ENCODE results near the gene SLC46A1.

SLC46A1 gene

DNA sequence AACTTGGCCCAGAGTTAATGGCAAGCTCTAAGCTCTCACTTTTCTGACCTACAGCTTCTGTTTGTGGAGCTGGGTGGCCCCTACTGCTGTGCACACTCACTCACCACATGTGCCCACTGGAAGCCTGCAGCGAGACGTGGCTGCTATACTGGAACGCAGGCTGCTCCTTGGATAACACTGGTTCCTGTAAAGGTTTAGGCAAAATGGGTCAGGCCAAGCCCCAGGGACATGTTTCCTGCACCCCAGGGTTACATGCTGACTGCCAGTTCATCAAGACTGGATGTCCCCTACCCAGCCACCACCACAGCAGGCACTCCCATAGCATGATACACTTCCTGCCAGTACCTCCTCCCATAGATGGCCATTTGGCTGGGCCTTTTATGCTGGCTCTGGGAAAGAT lies 57.0 kb downstream of the SLC46A1 start:
- no peak for FAIRE-seq

DNA sequence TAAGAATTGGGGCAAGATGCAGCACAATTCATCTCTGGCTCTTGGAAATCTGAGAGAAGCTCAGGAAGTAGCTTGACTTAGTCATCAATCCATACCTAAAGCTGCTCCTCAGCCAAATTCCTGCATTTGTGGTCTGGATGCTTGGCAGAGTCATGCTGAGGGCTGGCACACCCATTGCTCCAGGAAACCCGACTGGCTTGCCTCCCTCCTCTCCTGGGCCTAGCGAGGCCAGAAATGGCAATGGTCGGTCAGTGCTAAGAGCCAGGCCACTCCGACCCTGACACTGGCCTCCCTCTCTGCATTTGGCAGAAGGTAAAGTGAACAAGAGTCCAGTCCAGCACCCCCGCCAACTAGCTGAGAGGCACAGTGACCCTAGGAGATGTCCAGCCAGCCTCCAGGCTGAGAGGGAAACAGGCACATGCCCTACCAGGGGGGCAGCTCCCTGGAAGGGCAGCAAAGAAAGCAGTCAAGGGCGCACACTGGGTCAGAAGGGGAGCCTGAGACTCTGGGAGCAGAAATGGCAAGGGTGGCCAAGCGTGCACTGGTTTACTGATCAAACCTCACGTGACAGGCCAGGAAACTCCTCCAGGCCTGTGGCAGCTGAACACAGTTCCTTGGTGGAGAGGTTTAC lies 58.6 kb downstream of the SLC46A1 start:
- FAIRE-seq: no peak

DNA sequence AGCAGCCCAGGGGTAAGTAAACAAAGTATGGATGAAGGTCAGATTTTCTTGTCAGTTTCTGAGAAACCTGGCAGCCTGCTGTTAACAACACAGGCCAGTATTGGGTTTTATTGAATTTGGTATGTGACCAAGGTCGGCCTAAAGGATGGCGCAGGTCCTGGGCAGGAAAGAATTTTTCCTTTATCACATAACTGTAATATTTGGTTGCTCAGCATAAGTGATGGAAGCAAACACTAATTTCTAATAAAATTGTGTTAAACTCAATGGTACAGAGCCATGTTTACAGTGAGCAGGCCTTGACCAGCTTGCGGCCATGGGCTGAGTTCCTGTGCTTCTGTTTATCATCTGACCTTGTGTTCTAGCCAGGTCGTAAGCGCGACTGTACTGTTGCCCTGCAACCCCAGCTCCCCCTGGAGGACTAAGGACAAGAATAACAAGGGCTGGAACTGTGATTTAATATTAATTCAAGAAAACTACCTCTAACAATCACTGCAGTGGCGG lies 59.2 kb downstream of the SLC46A1 start:
- FAIRE-seq: no peak

DNA sequence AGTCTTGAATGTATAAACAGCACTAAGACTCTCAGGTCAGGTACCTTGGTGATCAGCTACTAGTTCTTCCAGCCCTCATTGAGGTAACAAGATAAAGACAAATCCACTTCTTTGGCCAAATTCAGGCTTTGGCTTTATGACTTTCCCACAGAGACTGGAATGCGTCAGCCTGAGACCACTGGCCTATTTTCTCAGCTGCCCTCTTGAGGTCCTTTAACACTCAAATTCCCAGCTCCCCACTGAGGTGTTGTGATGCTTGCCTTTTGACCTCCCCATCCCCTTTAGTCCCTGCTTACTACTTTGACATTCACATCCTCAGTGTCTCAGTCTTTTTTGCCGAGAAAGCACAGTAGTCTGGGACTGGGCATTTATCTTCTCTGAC lies 59.8 kb downstream of the SLC46A1 start:
- no peak for FAIRE-seq

DNA sequence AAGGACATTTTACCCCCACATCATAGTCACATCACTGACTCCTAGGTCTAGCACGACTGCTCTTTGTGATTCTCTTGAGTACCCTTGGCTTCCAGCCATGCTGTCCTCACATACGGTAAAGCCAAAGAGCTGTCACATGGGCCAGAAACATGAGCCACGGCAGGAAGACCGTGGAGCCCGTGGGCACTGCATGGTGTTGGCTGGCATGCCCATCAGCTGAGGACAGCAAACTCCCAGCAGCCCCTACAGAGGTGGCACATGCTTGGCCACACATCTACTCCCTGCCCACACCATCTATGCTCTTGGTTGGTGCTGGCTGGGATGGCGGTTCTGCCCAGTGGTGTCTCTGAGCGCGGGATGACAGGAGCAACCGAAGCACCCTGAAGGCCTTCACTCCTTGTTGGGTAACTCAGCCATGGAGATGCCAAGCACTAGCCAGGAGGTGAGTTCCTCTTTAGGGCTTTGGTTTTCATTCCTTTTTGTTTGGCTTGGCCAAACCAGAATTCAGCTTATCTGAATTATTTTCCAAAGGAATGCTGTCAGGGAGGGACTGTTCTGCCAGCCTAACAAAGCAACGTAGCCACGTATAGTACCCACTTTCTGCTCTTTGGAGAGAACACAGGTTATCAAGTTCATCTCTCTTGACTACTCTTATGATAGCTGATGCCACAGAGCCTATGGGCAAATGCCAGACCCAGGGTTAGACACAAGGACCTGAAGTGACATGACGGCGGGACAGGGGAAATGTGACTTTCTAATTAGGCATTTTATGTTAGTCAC lies 60.4 kb downstream of the SLC46A1 start:
- FAIRE-seq: no peak
